GM23338 (cell line): Measurements from ENCODE around the gene CFH. TPM values are rescaled to one million over a fixed set of nuclear protein-coding genes. Genes with fewer than 3 reads are reported as not detected.

ENCODE experiments used
- ATAC-seq: fragments of 200-7000 bp; cut with Tn5 transposase; 3 replicates; pipeline ENCODE4 v1.9.1; 2020
- DNase-seq: peaks from one replicate; pipeline ENCODE4 v3.0.0-alpha.2; 2015; ENCODE audit warnings: low spot score
- H2AFZ ChIP-seq: fragments of 200-600 bp; sonication (generic); 2 replicates; pipeline ENCODE4 v1.8.0; 2016; ENCODE audit warnings: antibody characterized with exemption, mild to moderate bottlenecking, moderate library complexity
- H3F3A ChIP-seq: fragments of 200-600 bp; sonication (generic); replicated peaks from 2 replicates; pipeline ENCODE4 v1.8.0; 2017; ENCODE audit warnings: antibody characterized with exemption, mixed run types, low read depth
- H3K27ac ChIP-seq: fragments of 200-600 bp; sonication (generic); 2 replicates; pipeline ENCODE4 v1.6.1; 2016; ENCODE audit warnings: low read depth
- H3K27me3 ChIP-seq: fragments of 200-600 bp; sonication (generic); 2 replicates; pipeline ENCODE4 v1.8.0; 2016; ENCODE audit warnings: mild to moderate bottlenecking, mixed run types, moderate library complexity; ENCODE audit not compliant: insufficient read depth
- H3K36me3 ChIP-seq: fragments of 200-600 bp; sonication (generic); 2 replicates; pipeline ENCODE4 v1.8.0; 2016; ENCODE audit warnings: mild to moderate bottlenecking; ENCODE audit not compliant: insufficient read depth
- H3K4me1 ChIP-seq: fragments of 200-600 bp; sonication (generic); 2 replicates; pipeline ENCODE4 v1.8.0; 2016; ENCODE audit warnings: mild to moderate bottlenecking, moderate library complexity; ENCODE audit not compliant: insufficient read depth
- H3K4me2 ChIP-seq: fragments of 200-600 bp; sonication (generic); 2 replicates; pipeline ENCODE4 v1.7.1; 2017; ENCODE audit warnings: mixed run types
- H3K4me3 ChIP-seq: fragments of 200-600 bp; sonication (generic); 2 replicates; pipeline ENCODE4 v1.6.1; 2016; ENCODE audit warnings: mixed run types
- H3K79me2 ChIP-seq: fragments of 200-600 bp; sonication (generic); replicated peaks from 2 replicates; pipeline ENCODE4 v1.8.0; 2017; ENCODE audit warnings: mild to moderate bottlenecking; ENCODE audit not compliant: insufficient read depth
- H3K9me2 ChIP-seq: fragments of 200-600 bp; sonication (generic); 2 replicates; pipeline ENCODE4 v1.8.0; 2017; ENCODE audit not compliant: insufficient read depth
- H4K20me1 ChIP-seq: fragments of 200-600 bp; sonication (generic); replicated peaks from 2 replicates; pipeline ENCODE4 v1.8.0; 2017; ENCODE audit warnings: mild to moderate bottlenecking; ENCODE audit not compliant: insufficient read depth
- H3K27ac Mint-ChIP-seq: 2 replicates; pipeline ENCODE4 v1.8.0; 2020; ENCODE audit warnings: inconsistent platforms, mild to moderate bottlenecking, moderate library complexity, mixed read lengths
- H3K27me3 Mint-ChIP-seq: 3 replicates; pipeline ENCODE4 v1.8.0; 2022; ENCODE audit warnings: low read depth, mild to moderate bottlenecking, moderate library complexity, mixed read lengths, inconsistent platforms; ENCODE audit not compliant: insufficient read depth, poor library complexity
- H3K36me3 Mint-ChIP-seq: 3 replicates; pipeline ENCODE4 v1.8.0; 2021; ENCODE audit warnings: low read depth, mild to moderate bottlenecking, inconsistent platforms, moderate library complexity, mixed read lengths
- H3K4me1 Mint-ChIP-seq: 3 replicates; pipeline ENCODE4 v1.8.0; 2020; ENCODE audit warnings: mild to moderate bottlenecking, inconsistent platforms, mixed read lengths
- H3K4me3 Mint-ChIP-seq: 3 replicates; pipeline ENCODE4 v1.8.0; 2021; ENCODE audit warnings: moderate library complexity, mild to moderate bottlenecking, inconsistent platforms, mixed read lengths
- H3K9me3 Mint-ChIP-seq: 3 replicates; pipeline ENCODE4 v1.8.0; 2020; ENCODE audit warnings: moderate library complexity, mild to moderate bottlenecking, inconsistent platforms, mixed read lengths
- CREB1 ChIP-seq: fragments of 250-450 bp; sonication (Bioruptor Pico); IDR thresholded peaks from 2 replicates; pipeline ENCODE4 v1.5.0; 2020; ENCODE audit warnings: low read depth, mild to moderate bottlenecking, moderate library complexity
- CTCF ChIP-seq, 2 experiments: fragments of 200-600 bp in 1 of 2; sonication (generic) in 1 of 2; conservative IDR thresholded peaks; 2 replicates each; pipeline versions ENCODE4 v1.5.1 to v1.6.1; 2016 to 2017; ENCODE audit warnings: antibody characterized with exemption in 2 of 2, low read depth in 2 of 2, mild to moderate bottlenecking in 2 of 2, moderate library complexity in 1 of 2
- EZH2 ChIP-seq: fragments of 200-600 bp; sonication (generic); IDR thresholded peaks from one replicate; pipeline ENCODE4 v1.8.0; 2017; ENCODE audit warnings: antibody characterized with exemption, mild to moderate bottlenecking, low read depth; ENCODE audit not compliant: unreplicated experiment
- EZH2phosphoT487 ChIP-seq: fragments of 200-600 bp; sonication (generic); IDR thresholded peaks from one replicate; pipeline ENCODE4 v1.8.1; 2018; ENCODE audit warnings: antibody characterized with exemption; ENCODE audit not compliant: unreplicated experiment
- JUNB ChIP-seq: IDR thresholded peaks from one replicate; pipeline ENCODE4 v1.6.1; 2016; ENCODE audit warnings: antibody characterized with exemption; ENCODE audit not compliant: unreplicated experiment
- NANOG ChIP-seq: IDR thresholded peaks from 2 replicates; pipeline ENCODE4 v1.6.1; 2016; ENCODE audit warnings: antibody characterized with exemption, borderline replicate concordance
- POLR2AphosphoS5 ChIP-seq: IDR thresholded peaks from 2 replicates; pipeline ENCODE4 v1.6.1; 2016; ENCODE audit warnings: antibody characterized with exemption, low read depth
- STAT1 ChIP-seq: IDR thresholded peaks from one replicate; pipeline ENCODE4 v1.6.1; 2016; ENCODE audit warnings: antibody characterized with exemption; ENCODE audit not compliant: unreplicated experiment
- ZNF114 ChIP-seq: fragments of 250-450 bp; sonication (Bioruptor Pico); IDR thresholded peaks from 2 replicates; pipeline ENCODE4 v1.5.0; 2020; ENCODE audit warnings: mild to moderate bottlenecking, moderate library complexity
- ZNF331 ChIP-seq: fragments of 250-450 bp; sonication (Bioruptor Pico); IDR thresholded peaks from 2 replicates; pipeline ENCODE4 v1.5.0; 2020; ENCODE audit warnings: low read depth, mild to moderate bottlenecking, moderate library complexity
- polyA plus RNA-seq: library from polyadenylated mRNA; unstranded; fragments of >200 nt; fragmentation: Nextera tagmentation; extraction: Ambion mirVana; gene quantifications from 2 replicates; pipeline ENCODE4 v1.2.1, GENCODE V29; 2016
- total RNA-seq: library from RNA; depleted of rRNA; stranded (reverse); fragments of >200 nt; shearing (Covaris generic); gene quantifications from 2 replicates; pipeline ENCODE4 v1.2.3, GENCODE V29; 2014
- TF ChIP-seq, protein P1 (sequence below): IDR thresholded peaks from one replicate; pipeline ENCODE4 v1.6.1; 2018; ENCODE audit warnings: antibody characterized with exemption; ENCODE audit not compliant: unreplicated experiment
- TF ChIP-seq, protein P2 (sequence below): IDR thresholded peaks from 2 replicates; pipeline ENCODE4 v1.6.1; 2016; ENCODE audit warnings: antibody characterized with exemption

The CFH gene
- total and polyA plus RNA-seq, 2 experiments from 2014 or later: not detected

DNA sequence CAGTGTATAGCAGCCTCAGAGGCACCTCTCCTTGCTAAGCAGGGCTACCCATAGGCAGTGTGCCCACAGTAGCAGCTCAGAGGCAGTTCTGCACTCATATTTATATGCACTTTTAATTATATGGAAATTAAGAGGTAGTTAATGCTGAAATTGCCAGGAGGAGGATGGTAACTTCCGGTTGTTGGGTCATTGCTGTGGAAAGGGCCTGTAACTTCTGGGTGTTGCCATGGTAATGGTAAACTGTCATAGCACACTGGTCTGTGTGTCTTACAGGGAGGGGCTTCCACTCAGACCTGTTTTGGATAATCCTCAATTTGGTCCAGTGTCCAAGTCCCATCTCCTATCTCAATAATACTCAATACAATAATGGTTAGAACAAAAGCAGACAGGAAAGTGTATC is 7.6 kb downstream of the CFH start:
- H3F3A ChIP-seq: no peaks in the 10 kb centered on the region
- H3K27me3 Mint-ChIP-seq: peaks cover 4% of the 10 kb centered on the region
- DNase-seq (no peak), ATAC-seq (no peak)
- no peaks in the 10 kb centered on the region; the same call in 2 of the 3 replicates for H3K9me3 Mint-ChIP-seq
- no peak overlapping the region for H3K4me3 ChIP-seq
- no peaks in the 10 kb centered on the region for H3K27me3 ChIP-seq
- no peaks in the 10 kb centered on the region for H3K36me3 Mint-ChIP-seq
- no peak overlapping the region for H3K4me3 Mint-ChIP-seq
- no peaks in the 10 kb centered on the region for H4K20me1 ChIP-seq
- no peaks in the 10 kb centered on the region for H3K9me2 ChIP-seq
- TF ChIP-seq, protein P1, sequence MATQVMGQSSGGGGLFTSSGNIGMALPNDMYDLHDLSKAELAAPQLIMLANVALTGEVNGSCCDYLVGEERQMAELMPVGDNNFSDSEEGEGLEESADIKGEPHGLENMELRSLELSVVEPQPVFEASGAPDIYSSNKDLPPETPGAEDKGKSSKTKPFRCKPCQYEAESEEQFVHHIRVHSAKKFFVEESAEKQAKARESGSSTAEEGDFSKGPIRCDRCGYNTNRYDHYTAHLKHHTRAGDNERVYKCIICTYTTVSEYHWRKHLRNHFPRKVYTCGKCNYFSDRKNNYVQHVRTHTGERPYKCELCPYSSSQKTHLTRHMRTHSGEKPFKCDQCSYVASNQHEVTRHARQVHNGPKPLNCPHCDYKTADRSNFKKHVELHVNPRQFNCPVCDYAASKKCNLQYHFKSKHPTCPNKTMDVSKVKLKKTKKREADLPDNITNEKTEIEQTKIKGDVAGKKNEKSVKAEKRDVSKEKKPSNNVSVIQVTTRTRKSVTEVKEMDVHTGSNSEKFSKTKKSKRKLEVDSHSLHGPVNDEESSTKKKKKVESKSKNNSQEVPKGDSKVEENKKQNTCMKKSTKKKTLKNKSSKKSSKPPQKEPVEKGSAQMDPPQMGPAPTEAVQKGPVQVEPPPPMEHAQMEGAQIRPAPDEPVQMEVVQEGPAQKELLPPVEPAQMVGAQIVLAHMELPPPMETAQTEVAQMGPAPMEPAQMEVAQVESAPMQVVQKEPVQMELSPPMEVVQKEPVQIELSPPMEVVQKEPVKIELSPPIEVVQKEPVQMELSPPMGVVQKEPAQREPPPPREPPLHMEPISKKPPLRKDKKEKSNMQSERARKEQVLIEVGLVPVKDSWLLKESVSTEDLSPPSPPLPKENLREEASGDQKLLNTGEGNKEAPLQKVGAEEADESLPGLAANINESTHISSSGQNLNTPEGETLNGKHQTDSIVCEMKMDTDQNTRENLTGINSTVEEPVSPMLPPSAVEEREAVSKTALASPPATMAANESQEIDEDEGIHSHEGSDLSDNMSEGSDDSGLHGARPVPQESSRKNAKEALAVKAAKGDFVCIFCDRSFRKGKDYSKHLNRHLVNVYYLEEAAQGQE: no peak
- TF ChIP-seq NANOG (no peak), POLR2AphosphoS5 (no peak), JUNB (no peak), EZH2phosphoT487 (no peak), STAT1 (no peak), CREB1 (CRISPR knock-in tag) (no peak), CTCF (conservative IDR thresholded peaks at IDR 0.05; ENCODE audit: low read depth in 2 of 2) (no peak), EZH2 (no peak)
- TF ChIP-seq, protein P2, sequence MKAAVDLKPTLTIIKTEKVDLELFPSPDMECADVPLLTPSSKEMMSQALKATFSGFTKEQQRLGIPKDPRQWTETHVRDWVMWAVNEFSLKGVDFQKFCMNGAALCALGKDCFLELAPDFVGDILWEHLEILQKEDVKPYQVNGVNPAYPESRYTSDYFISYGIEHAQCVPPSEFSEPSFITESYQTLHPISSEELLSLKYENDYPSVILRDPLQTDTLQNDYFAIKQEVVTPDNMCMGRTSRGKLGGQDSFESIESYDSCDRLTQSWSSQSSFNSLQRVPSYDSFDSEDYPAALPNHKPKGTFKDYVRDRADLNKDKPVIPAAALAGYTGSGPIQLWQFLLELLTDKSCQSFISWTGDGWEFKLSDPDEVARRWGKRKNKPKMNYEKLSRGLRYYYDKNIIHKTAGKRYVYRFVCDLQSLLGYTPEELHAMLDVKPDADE: no peak
- no peaks in the 10 kb centered on the region for H3K79me2 ChIP-seq
- H3K4me1 Mint-ChIP-seq: peaks cover 6% of the 10 kb centered on the region
- H3K4me1 ChIP-seq: no peaks in the 10 kb centered on the region
- H3K4me2 ChIP-seq: no peak overlapping the region
- no peak overlapping the region for H3K27ac ChIP-seq
- no peak overlapping the region for H2AFZ ChIP-seq
- no peaks in the 10 kb centered on the region for H3K36me3 ChIP-seq
- H3K27ac Mint-ChIP-seq: no peak overlapping the region; the same call in 1 of the 2 replicates

- Mint-ChIP-seq H3K27me3 (peaks cover 4% of the 10 kb centered on the region), H3K9me3 (no peaks in the 10 kb centered on the region; the same call in 2 of the 3 replicates), H3K36me3 (no peaks in the 10 kb centered on the region), H3K4me1 (peaks cover 3% of the 10 kb centered on the region), H3K27ac (no peak overlapping the region), H3K4me3 (no peak overlapping the region)
- Histone ChIP-seq H3K9me2 (no peaks in the 10 kb centered on the region), H3K4me2 (no peak overlapping the region), H2AFZ (no peak overlapping the region), H3F3A (no peaks in the 10 kb centered on the region), H3K4me1 (no peaks in the 10 kb centered on the region), H3K36me3 (no peaks in the 10 kb centered on the region), H3K79me2 (no peaks in the 10 kb centered on the region), H3K27ac (no peak overlapping the region), H3K4me3 (no peak overlapping the region), H4K20me1 (no peaks in the 10 kb centered on the region), H3K27me3 (no peaks in the 10 kb centered on the region)
- ATAC-seq (no peak), DNase-seq (no peak)
- TF ChIP-seq CTCF (conservative IDR thresholded peaks at IDR 0.05; ENCODE audit: low read depth in 2 of 2) (no peak), NANOG (no peak), ZNF114 (CRISPR knock-in tag) (no peak), ZNF331 (no peak), CREB1 (CRISPR knock-in tag) (no peak), JUNB (no peak), EZH2phosphoT487 (no peak), POLR2AphosphoS5 (no peak)
- TF ChIP-seq, protein P2: no peak
These were observed 8.4 kb downstream of the CFH start for GRCh38 chr1:196660272-196660671.
